Measurements from ENCODE around the gene RRAS2. TPM values are rescaled to one million over a fixed set of nuclear protein-coding genes. Genes with fewer than 3 reads are reported as not detected.

The RRAS2 gene
- total and polyA plus RNA-seq, 9 of the 15 experiments (the other 6 are each of a cell fraction or from before 2014, with no cell fraction given) = 9.4 to 47.5 (median 37.6) TPM

GRCh38 chr11:14240221-14240620 is 118.8 kb downstream of the RRAS2 start:
- no peak overlapping the region for H2AFZ ChIP-seq (ENCODE audit: low read depth, low read length)
- ATAC-seq (no peak), FAIRE-seq (no peak), DNase-seq (ENCODE audit: extremely low read depth in 1 of 4, low spot score in 3 of 4) (no peak)
- no peaks in the 10 kb centered on the region for H3K4me1 ChIP-seq (replicated peaks in 1 of 2; ENCODE audit: control insufficient read depth in 2 of 2, insufficient read depth in 2 of 2, low read length in 2 of 2)
- H3K9me1 ChIP-seq (ENCODE audit: control insufficient read depth, insufficient read depth, low read length) = no peaks in the 10 kb centered on the region
- H3K27me3 ChIP-seq (ENCODE audit: control insufficient read depth in 2 of 2, insufficient read depth in 2 of 2, low read length in 2 of 2) = peaks cover 0 to 44% of the 10 kb centered on the region in 2 experiments; a peak in 3 of 5 replicates
- no peaks in the 10 kb centered on the region for H3K79me2 ChIP-seq (ENCODE audit: control insufficient read depth, insufficient read depth, low read length)
- no peaks in the 10 kb centered on the region; the same call in none of the 2 replicates for H4K20me1 ChIP-seq (replicated peaks; ENCODE audit: control insufficient read depth, insufficient read depth, low read length)
- H3K4me3 ChIP-seq = no peak overlapping the region
- H3K4me2 ChIP-seq (ENCODE audit: insufficient read depth, low read length) = no peak overlapping the region
- CTCF ChIA-PET (ENCODE audit: low intra/inter-chr PET ratio) = no interaction called here
- BruUV-seq (replicated peaks) = no TSS peak
- H3K9ac ChIP-seq (ENCODE audit: insufficient read depth in 1 of 2, low read depth in 2 of 2, low read length in 2 of 2) = no peak overlapping the region
- no peak for TF ChIP-seq NFIX (CRISPR knock-in tag; IDR thresholded peaks at IDR 0.05; ENCODE audit: low read depth)
- TF ChIP-seq THRAP3 (IDR thresholded peaks at IDR 0.05; ENCODE audit: borderline replicate concordance) = no peak
- no peak for TF ChIP-seq CREM (IDR thresholded peaks at IDR 0.05; ENCODE audit: low read depth)
- TF ChIP-seq SP2 (IDR thresholded peaks at IDR 0.05; ENCODE audit: extremely low read depth, low read depth, low read length, poor library complexity, severe bottlenecking) = no peak
- TF ChIP-seq NELFE (IDR thresholded peaks at IDR 0.05; ENCODE audit: insufficient read depth, insufficient read length) = no peak
- no peak for TF ChIP-seq TEAD2 (tag; IDR thresholded peaks at IDR 0.05)
- TF ChIP-seq, protein P1, sequence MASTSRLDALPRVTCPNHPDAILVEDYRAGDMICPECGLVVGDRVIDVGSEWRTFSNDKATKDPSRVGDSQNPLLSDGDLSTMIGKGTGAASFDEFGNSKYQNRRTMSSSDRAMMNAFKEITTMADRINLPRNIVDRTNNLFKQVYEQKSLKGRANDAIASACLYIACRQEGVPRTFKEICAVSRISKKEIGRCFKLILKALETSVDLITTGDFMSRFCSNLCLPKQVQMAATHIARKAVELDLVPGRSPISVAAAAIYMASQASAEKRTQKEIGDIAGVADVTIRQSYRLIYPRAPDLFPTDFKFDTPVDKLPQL (IDR thresholded peaks at IDR 0.05; ENCODE audit: extremely low read depth, insufficient read length) = no peak
- TF ChIP-seq SREBF1 (IDR thresholded peaks at IDR 0.05; ENCODE audit: borderline replicate concordance, low read depth, low read length) = no peak
- TF ChIP-seq KLF1 (tag; IDR thresholded peaks at IDR 0.05) = no peak
- no peaks in the 10 kb centered on the region for H3K9me3 ChIP-seq (replicated peaks; ENCODE audit: control insufficient read depth, insufficient read depth, low read depth, low read length)
- no peaks in the 10 kb centered on the region for H3K36me3 ChIP-seq (ENCODE audit: control insufficient read depth, insufficient read depth, low read length)
- POLR2A ChIA-PET = interaction anchor here (0.5 kb wide), 1 partner anchor 10 kb away, joined by 3 read pairs; no protein-coding TSS in a partner anchor
- intact Hi-C loops (cut with micrococcal nuclease) = no loop called here
- no peak overlapping the region for H3K27ac ChIP-seq (ENCODE audit: extremely low read depth, low read depth, low read length)
- in situ Hi-C loops (cut with MboI) = loop anchor here (10.0 kb wide), 1 partner anchor 285 kb away; no protein-coding TSS in a partner anchor
